Epithelial cell of proximal tubule (primary cell): ENCODE data around the gene ACOX3. TPM values are rescaled to one million over a fixed set of nuclear protein-coding genes. Genes with fewer than 3 reads are reported as not detected.
"Not testable (repeated sequence)": the region's sequence is repeated elsewhere in the genome, so short reads cannot be mapped to it uniquely, and the experiment has no call there.

Experiments used
- DNase-seq: peaks from one replicate; pipeline ENCODE4 v3.0.0-alpha.2; 2011; ENCODE audit warnings: low read depth
- H3K4me3 ChIP-seq: 2 replicates; pipeline ENCODE4 v1.5.1; 2011; ENCODE audit warnings: low read depth, mild to moderate bottlenecking, low read length
- CTCF ChIP-seq: conservative IDR thresholded peaks from 2 replicates; pipeline ENCODE4 v1.5.1; 2012; ENCODE audit warnings: low read depth, mild to moderate bottlenecking, low read length
- total RNA-seq: library from RNA; depleted of rRNA; stranded (reverse); fragments of >200 nt; gene quantifications from 2 replicates; pipeline ENCODE4 v1.2.3, GENCODE V29; 2015

Gene ACOX3
- 10.5 and 16.0 TPM in 2 replicates for total RNA-seq

- no peak for TF ChIP-seq CTCF
- peak within 1 kb of the TSS; percentile 96 for H3K4me3 ChIP-seq
- peak; percentile 66 for DNase-seq
Measured at GRCh38 chr4:8440492-8441311, at the start of gene ACOX3, which contains the start of gene TRMT44. Gene ACOX3 (minus strand): TSS chr4:8440723. CDS start chr4:8416521, 24,202 bp downstream. Gene TRMT44 (plus strand): TSS chr4:8440777. CDS start chr4:8440823, 46 bp downstream.

GRCh38 chr4:8488791-8489369 lies 48.4 kb upstream of the ACOX3 start:
- H3K4me3 ChIP-seq: no peak overlapping the region
- TF ChIP-seq CTCF: no peak
- no peak for DNase-seq

GRCh38 chr4:8486643-8487042 lies 46.1 kb upstream of the ACOX3 start:
- not testable (repeated sequence) for H3K4me3 ChIP-seq, DNase-seq

- H3K4me3 ChIP-seq: no peak overlapping the region
- no peak for DNase-seq
- TF ChIP-seq CTCF: no peak
Measured at GRCh38 chr4:8480221-8480620, 39.7 kb upstream of the ACOX3 start.

GRCh38 chr4:8478801-8479744 lies 38.5 kb upstream of the ACOX3 start:
- DNase-seq: no peak
- TF ChIP-seq CTCF: no peak
- no peak overlapping the region for H3K4me3 ChIP-seq

- H3K4me3 ChIP-seq: no peak overlapping the region
- no peak for DNase-seq
- TF ChIP-seq CTCF: no peak
Measured at GRCh38 chr4:8478371-8478770, 37.8 kb upstream of the ACOX3 start.

GRCh38 chr4:8477676-8478075 lies 37.2 kb upstream of the ACOX3 start:
- TF ChIP-seq CTCF: no peak
- no peak overlapping the region for H3K4me3 ChIP-seq
- no peak for DNase-seq
